Ovary (tissue), 3 donors: ENCODE measurements around the gene STAMBP.

ENCODE experiments used
- EP300 ChIP-seq: sonication (generic); formaldehyde crosslinking; IDR thresholded peaks from one replicate; pipeline ENCODE4 v1.6.1; 2017; ENCODE audit warnings: antibody characterized with exemption
- POLR2A ChIP-seq: fragments of 450-650 bp; IDR thresholded peaks from one replicate; pipeline ENCODE4 v1.6.1; 2017; ENCODE audit warnings: antibody characterized with exemption, mild to moderate bottlenecking, moderate library complexity
- TF ChIP-seq, protein P1 (sequence below), 3 donors: fragments of 450-650 bp in 2 of 3; fragments of 200-600 bp in 1 of 3; IDR thresholded peaks; one replicate each; pipeline versions ENCODE4 v1.5.1 to v1.8.0; 2016 to 2022; ENCODE audit warnings: antibody characterized with exemption in 3 of 3, mild to moderate bottlenecking in 1 of 3
- donor health status: DM: no; HTN: no; CAD: no.

DNA sequence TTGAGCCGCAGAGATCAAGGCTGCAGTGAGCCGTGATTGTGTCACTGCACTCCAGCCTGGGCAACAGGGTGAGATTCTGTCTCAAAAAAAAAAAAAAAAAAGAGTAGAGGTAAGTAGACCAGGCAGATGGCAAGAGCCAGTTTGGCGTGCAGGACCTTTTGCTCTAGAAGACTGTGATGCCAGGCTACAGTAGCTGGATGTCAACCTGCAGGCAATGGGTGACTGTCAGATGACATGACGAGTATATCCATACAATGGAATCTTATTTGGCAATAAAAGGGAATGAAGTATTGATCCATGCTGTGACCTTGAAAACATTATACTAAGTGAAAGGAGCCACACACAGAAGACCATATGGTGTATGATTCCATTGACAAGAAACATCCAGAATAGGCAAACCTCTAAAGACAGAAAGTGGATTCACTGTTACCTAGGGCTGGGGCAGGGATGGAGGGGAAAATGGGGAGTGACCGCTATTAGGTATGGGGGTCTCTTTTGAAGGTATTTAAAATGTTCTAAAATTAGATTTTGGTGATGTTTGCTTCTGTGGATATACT is 86.8 kb downstream of the STAMBP start:
- TF ChIP-seq, protein P1, sequence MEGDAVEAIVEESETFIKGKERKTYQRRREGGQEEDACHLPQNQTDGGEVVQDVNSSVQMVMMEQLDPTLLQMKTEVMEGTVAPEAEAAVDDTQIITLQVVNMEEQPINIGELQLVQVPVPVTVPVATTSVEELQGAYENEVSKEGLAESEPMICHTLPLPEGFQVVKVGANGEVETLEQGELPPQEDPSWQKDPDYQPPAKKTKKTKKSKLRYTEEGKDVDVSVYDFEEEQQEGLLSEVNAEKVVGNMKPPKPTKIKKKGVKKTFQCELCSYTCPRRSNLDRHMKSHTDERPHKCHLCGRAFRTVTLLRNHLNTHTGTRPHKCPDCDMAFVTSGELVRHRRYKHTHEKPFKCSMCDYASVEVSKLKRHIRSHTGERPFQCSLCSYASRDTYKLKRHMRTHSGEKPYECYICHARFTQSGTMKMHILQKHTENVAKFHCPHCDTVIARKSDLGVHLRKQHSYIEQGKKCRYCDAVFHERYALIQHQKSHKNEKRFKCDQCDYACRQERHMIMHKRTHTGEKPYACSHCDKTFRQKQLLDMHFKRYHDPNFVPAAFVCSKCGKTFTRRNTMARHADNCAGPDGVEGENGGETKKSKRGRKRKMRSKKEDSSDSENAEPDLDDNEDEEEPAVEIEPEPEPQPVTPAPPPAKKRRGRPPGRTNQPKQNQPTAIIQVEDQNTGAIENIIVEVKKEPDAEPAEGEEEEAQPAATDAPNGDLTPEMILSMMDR (IDR thresholded peaks at IDR 0.05): no peak
- TF ChIP-seq POLR2A (no peak), EP300 (no peak)
